T follicular helper cell (primary cell): ENCODE measurements around the gene TMOD2.

ENCODE experiments used
- DNase-seq: peaks from one replicate; pipeline ENCODE4 v3.0.0-alpha.2; 2020; ENCODE audit warnings: low read depth

TMOD2 gene

GRCh38 chr15:51814606-51815005 is 63.2 kb downstream of the TMOD2 start:
- no peak for DNase-seq

- no peak for DNase-seq
These were observed 65.2 kb downstream of the TMOD2 start for GRCh38 chr15:51816611-51817010.

GRCh38 chr15:51818150-51818549 is 66.8 kb downstream of the TMOD2 start:
- DNase-seq: no peak

- DNase-seq: no peak
These were observed 74.3 kb downstream of the TMOD2 start for GRCh38 chr15:51825698-51826097.

GRCh38 chr15:51828621-51829375 is 77.4 kb downstream of the TMOD2 start:
- no peak for DNase-seq

- peak; percentile 84 for DNase-seq
These were observed 78.2 kb downstream of the TMOD2 start, which contains the start of gene TMOD3 for GRCh38 chr15:51829376-51830275. Gene TMOD3, plus strand, starts transcription at chr15:51829653. Its CDS starts 33,232 bp downstream, at chr15:51862885.

GRCh38 chr15:51830276-51830806 is 78.9 kb downstream of the TMOD2 start:
- DNase-seq: no peak

- no peak for DNase-seq
These were observed 82.4 kb downstream of the TMOD2 start for GRCh38 chr15:51833772-51834171.

GRCh38 chr15:51837792-51838251 is 86.4 kb downstream of the TMOD2 start:
- DNase-seq: no peak

GRCh38 chr15:51838270-51838669 is 86.9 kb downstream of the TMOD2 start:
- DNase-seq: no peak

GRCh38 chr15:51840692-51841091 is 89.3 kb downstream of the TMOD2 start:
- DNase-seq: no peak

- no peak for DNase-seq
These were observed 90.1 kb downstream of the TMOD2 start for GRCh38 chr15:51841406-51842040.

- DNase-seq: no peak
These were observed 90.9 kb downstream of the TMOD2 start for GRCh38 chr15:51842265-51842664.

GRCh38 chr15:51842852-51843737 is 91.7 kb downstream of the TMOD2 start:
- no peak for DNase-seq

GRCh38 chr15:51844747-51845426 is 93.5 kb downstream of the TMOD2 start:
- no peak for DNase-seq

- DNase-seq: no peak
These were observed 94.7 kb downstream of the TMOD2 start for GRCh38 chr15:51846066-51846462.

GRCh38 chr15:51846463-51847230 is 95.2 kb downstream of the TMOD2 start:
- no peak for DNase-seq

- no peak for DNase-seq
These were observed 97.4 kb downstream of the TMOD2 start for GRCh38 chr15:51848811-51849210.

GRCh38 chr15:51849860-51850259 is 98.5 kb downstream of the TMOD2 start:
- no peak for DNase-seq

- DNase-seq: no peak
These were observed 102.6 kb downstream of the TMOD2 start for GRCh38 chr15:51853998-51854397.
